SK-N-MC (cell line): Measurements from ENCODE around the gene GPR156.

Experiments used
- EZH2 ChIP-seq: fragments of 200-600 bp; sonication (generic); IDR thresholded peaks from one replicate; pipeline ENCODE4 v1.6.1; 2017; ENCODE audit warnings: antibody characterized with exemption
- POLR2AphosphoS5 ChIP-seq: IDR thresholded peaks from 2 replicates; pipeline ENCODE4 v1.6.1; 2012; ENCODE audit warnings: mild to moderate bottlenecking, low read depth, low read length, borderline replicate concordance

- TF ChIP-seq POLR2AphosphoS5 (no peak), EZH2 (no peak)
Measured at GRCh38 chr3:120202363-120202762, 82.7 kb downstream of the GPR156 start.
